ENCODE results near the gene PSG6. TPM values are rescaled to one million over a fixed set of nuclear protein-coding genes. Genes with fewer than 3 reads are reported as not detected.
"Not testable (repeated sequence)": the region's sequence is repeated elsewhere in the genome, so short reads cannot be mapped to it uniquely, and the experiment has no call there.

The PSG6 gene
- polyA plus RNA-seq (2013, experiment 1 of 2; ENCODE audit: insufficient read length), result not detected
- 0.09 TPM for polyA plus RNA-seq (2013, experiment 2 of 2; ENCODE audit: insufficient read length)

DNA sequence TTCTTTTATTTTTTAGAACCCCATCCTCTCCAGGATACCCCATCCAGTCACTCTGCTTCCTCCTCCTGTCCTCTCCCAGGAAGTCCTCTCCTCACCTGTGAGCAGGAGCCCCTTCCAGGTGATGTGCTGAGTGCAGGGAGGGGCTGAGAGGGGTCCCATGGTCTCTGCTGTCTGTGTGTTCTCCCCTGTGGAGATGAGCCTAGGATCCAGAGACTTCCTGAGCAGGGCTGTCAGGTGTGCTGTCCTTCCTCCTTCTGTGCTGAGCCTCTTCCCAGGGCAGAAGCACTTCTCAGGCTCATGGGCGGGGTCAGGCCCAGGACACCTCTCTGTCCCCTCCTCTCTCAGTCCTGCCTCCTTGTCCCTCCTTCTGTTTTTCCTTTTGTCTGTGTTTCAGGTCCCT is at the start of gene PSG6:
Gene PSG6 (minus strand): TSS at position 261 of the 400 bp plus-strand sequence. CDS start 102 bp downstream, at position 159.
- not testable (repeated sequence) for DNase-seq

GRCh38 chr19:42965176-42965575 is 47.5 kb upstream of the PSG6 start:
- DNase-seq, result peak; percentile 63

GRCh38 chr19:42961119-42961518 is 43.4 kb upstream of the PSG6 start:
- no peak for DNase-seq

DNA sequence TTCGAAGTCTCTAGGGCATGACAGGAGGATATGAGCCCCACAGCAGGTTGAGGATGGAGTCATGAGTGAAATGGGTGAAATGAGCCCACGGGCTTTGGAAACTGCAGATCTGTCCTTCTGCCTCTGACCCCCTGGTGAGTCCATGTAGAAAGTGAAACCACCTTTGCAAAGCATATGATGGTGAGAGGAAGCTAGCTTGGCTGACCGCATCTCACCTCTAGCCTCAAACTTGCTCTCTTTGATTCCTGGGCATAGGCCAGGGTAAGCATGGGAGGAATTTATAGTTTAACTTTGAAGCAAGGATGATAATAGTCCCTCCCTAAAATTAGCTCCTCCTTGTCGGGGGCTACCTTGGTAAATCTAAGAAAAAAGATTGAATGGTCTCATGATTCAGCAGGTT is 34.4 kb upstream of the PSG6 start:
- DNase-seq, result not testable (repeated sequence)

DNA sequence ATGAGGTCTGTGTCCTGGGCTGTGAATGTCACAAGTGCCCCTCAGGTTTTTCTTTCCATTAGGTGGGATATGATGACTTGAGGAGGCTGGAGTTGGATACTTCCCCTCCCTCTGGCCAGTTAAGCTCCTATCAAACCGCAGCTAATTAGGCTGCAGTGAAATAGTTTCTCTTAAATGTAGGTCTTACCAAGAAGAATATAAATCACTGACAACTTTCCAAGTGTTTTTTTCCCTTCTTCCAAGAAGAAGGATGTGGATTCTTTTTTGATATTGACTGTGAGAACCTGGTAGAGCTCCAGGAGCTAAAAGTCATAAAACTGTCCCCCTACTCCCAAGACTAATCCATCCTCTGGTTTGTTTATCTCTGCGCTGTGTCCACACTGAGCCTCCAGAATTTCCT is 33.8 kb upstream of the PSG6 start:
- peak; percentile 11 for DNase-seq

GRCh38 chr19:42942187-42942789 is 24.6 kb upstream of the PSG6 start:
- DNase-seq, result no peak

DNA sequence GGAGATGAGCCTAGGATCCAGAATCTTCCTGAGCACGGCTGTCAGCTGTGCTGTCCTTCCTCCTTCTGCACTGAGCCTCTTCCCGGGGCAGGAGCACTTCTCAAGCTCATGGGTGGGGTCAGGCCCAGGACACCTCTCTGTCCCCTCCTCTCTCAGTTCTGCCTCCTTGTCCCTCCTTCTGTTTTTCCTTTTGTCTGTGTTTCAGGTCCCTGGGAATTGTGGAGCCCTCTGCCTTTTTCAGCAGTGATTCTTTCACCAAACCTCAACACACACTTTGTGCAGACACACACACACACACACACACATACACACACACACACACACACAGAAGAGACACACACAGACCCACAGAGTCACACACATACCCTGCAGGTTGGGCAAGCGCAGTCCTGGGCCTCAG is 19.4 kb upstream of the PSG6 start, which contains the start of gene PSG7:
Gene PSG7 (minus strand): TSS at position 101 of the 400 bp plus-strand sequence. CDS start 131 bp downstream, outside the sequence.
- DNase-seq, result not testable (repeated sequence)

DNA sequence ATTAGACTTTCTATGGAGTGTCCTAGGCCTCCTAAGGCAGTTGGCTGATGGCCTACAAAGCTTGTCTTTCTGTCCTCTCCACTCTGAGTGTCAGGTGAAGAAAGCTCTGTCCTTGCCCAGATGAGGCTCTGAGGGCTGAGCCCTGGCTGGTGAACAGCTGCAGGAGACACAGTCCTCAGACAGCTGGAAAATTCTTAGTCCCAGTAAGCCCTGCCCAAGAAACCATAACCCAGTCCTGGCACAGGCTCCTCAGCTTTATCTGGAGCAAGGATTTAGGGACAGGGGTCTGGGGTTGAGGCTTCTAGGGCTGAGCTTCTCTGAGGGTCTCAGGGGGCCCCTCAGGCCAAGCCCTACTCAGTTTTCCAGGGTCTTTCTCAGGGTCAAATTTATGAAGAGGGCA is 17.0 kb upstream of the PSG6 start:
- not testable (repeated sequence) for DNase-seq

- DNase-seq, result not testable (repeated sequence)
Measured at GRCh38 chr19:42934183-42934582, 16.5 kb upstream of the PSG6 start.

GRCh38 chr19:42933412-42933811 is 15.7 kb upstream of the PSG6 start:
- not testable (repeated sequence) for DNase-seq

DNA sequence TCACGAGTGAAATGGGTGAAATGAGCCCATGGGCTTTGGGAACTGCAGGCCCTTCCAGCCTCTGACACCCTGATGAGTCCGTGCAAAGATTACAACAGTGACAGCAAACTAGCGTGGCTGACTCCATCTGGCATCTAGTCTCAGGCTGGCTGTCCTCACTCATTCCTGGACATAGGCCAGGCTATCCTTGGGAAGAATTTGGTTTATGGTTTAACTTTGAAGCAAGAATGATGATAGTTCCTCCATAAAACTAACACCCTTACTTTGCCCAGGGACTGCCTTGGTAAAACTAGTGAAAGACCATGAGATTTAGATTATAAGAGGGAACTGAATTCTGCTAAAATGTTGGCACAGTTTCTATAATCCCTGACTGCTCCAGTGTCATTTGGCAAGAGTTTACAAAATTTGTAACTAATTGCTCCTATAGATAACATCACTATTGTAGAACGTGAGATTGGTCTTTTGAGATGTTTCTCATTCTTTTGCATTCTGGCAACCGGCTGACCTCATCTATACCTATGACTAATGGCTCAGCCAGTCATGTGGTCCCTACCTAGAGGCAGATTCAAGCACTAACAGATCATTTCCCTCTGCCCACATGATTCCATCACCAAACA is 14.9 kb upstream of the PSG6 start:
- peak; percentile 89 for DNase-seq

- DNase-seq, result peak; percentile 34
Measured at GRCh38 chr19:42930214-42930613, 12.5 kb upstream of the PSG6 start.

DNA sequence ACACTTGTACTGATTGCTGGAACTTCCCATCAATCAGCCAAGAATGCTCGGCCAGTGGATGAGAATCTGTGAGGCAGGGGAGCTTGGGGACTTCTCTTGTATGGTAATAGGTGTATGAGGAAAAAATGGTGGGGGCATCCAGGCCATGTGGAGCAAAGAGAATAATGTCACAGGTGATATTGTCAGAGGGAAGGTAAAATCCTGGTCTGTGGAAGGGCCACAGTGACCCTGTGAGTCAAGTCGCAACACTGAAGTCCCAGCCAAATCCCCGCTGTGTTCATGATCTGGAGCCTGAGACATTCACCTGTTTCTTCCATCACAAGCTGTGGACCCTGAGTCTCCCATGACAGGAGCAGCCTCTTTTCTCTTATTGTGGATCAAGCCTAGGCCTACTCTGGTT is 11.2 kb upstream of the PSG6 start:
- no peak for DNase-seq

GRCh38 chr19:42926781-42927180 is 9.1 kb upstream of the PSG6 start:
- no peak for DNase-seq

GRCh38 chr19:42923106-42923505 is 5.4 kb upstream of the PSG6 start:
- DNase-seq, result peak; percentile 49

DNA sequence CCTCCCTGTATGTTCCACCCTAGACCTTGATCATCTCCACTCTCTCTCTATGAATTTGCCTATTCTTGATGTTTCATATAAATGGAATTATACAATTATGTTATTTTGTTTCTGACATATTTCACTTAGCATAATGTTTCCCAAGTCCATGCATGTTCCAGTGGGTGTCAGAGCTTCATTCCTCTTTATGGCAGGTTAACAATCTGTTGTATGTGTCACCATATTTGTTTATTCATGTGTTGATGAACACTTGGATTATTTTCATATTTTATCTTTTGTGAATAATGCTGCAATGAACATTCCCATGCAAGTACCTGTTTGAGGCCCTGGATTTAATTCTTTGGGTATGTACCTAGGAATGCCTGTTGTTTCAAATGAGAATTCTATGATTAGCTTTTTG is 3.3 kb upstream of the PSG6 start:
- DNase-seq, result not testable (repeated sequence)

GRCh38 chr19:42919757-42920079 is 2.0 kb upstream of the PSG6 start:
- no peak for DNase-seq

GRCh38 chr19:42919070-42919756 is 1.5 kb upstream of the PSG6 start:
- not testable (repeated sequence) for DNase-seq

GRCh38 chr19:42918377-42919069 is 829 bp upstream of the PSG6 start:
- not testable (repeated sequence) for DNase-seq

DNA sequence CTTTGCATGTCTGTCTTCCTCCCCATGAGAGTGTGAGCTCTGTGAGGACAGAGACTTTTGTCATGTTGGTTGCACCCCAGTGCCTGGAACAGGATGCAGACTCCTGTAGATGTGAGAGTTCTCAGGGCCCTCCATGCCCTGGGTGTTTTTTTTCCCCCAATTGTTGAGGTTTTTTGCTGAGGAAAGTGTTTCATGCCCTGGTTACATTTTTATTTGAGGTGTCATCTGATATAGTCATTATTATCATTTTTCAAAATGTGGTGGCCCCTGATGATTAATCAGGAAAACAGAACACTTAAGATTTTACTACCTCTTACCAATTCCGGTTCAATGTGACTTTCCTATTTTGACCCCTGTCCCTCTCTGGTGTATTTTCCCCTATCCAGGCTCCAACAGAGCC is 763 bp downstream of the PSG6 start:
- DNase-seq, result not testable (repeated sequence)

DNA sequence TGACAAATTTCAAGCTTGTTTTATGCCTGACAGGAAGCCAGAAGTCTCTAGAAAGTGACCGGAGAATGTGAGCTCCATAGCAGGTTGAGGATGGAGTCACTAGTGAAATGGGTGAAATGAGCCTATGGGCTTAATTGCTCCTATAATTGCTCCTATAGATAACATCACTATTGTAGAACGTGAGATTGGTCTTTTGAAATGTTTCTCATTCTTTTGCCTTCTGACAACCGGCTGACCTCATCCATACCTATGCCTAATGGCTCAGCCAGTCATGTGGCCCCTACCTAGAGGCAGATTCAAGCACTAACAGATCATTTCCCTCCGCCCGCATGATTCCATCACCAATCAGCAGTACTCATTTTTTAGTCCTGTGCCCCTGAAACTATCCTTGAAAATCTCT is 4.2 kb downstream of the PSG6 start:
- not testable (repeated sequence) for DNase-seq

DNA sequence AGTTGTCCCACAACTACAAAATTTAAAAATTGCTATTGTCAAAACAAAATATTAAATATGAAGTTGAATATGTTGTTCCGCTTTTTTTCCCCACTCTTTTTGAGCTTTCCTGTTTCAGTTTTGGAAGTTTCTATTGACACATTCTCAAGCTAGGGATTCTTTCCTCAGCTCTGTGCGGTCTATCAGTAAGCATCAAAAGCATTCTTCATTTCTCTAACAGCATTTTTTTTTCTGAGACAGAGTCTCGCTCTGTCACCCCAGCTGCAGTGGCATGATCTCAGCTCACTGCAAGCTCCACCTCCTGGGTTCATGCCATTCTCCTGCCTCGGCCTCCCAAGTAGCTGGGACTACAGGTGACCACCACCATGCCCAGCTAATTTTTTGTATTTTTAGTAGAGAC is 4.8 kb downstream of the PSG6 start:
- DNase-seq, result not testable (repeated sequence)

DNA sequence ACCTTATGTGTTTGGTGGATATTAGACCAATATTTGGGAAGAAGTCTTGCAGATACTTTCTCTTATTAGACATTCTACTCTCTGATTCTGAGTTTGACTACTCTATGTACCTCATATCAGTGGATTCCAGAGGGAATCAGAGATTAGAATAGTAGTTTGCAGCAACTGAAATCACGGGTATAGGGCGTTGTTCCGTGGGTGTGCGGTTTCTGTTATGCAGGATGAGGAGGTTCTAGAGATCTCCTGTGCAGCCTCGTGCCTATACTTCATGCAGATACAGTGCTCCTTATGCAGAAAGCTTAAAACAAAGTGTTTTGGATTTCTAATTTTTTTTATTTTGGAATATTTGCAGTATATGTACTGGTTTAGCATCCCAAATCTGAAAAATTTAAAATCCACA is 6.0 kb downstream of the PSG6 start:
- DNase-seq, result not testable (repeated sequence)
